ENCODE data around the gene DNAJC7. TPM values are rescaled to one million over a fixed set of nuclear protein-coding genes. Genes with fewer than 3 reads are reported as not detected.

The DNAJC7 gene
- total RNA-seq, 1 donor from 2014 or later: 92.5 TPM

DNA sequence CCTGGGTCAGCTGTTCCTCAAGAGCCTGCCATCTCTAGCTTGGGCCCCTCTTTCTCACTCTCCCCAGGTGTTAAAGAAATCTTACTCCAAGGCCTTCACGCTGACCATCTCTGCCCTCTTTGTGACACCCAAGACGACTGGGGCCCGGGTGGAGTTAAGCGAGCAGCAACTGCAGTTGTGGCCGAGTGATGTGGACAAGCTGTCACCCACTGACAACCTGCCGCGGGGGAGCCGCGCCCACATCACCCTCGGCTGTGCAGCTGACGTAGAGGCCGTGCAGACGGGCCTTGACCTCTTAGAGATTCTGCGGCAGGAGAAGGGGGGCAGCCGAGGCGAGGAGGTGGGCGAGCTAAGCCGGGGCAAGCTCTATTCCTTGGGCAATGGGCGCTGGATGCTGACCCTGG lies 43.8 kb downstream of the DNAJC7 start:
- no peak overlapping the region for H3K9ac ChIP-seq
- peaks cover 7% of the 10 kb centered on the region for H3F3A ChIP-seq (ENCODE audit: low read depth)
- no peak for DNase-seq (ENCODE audit: low spot score)
- no peaks in the 10 kb centered on the region for H3K9me3 ChIP-seq (ENCODE audit: low read depth)
- no peaks in the 10 kb centered on the region for H3K4me1 ChIP-seq
- Mint-ChIP-seq H3K27me3 (ENCODE audit: insufficient read depth, low read depth) (peaks cover 2% of the 10 kb centered on the region), H3K4me1 (no peaks in the 10 kb centered on the region), H3K9me3 (no peaks in the 10 kb centered on the region), H3K4me3 (peak overlapping the region; percentile 12), H3K27ac (no peak overlapping the region), H3K36me3 (peaks cover 27% of the 10 kb centered on the region)
- no peak overlapping the region for H2AFZ ChIP-seq (replicated peaks)
- H3K4me3 ChIP-seq: no peak overlapping the region
- peaks cover 39% of the 10 kb centered on the region for H4K20me1 ChIP-seq (ENCODE audit: low read depth)
- H3K27me3 ChIP-seq: no peaks in the 10 kb centered on the region
- no peak overlapping the region for H3K27ac ChIP-seq
- TF ChIP-seq EZH2phosphoT487 (IDR thresholded peaks at IDR 0.05): no peak
- TF ChIP-seq, protein P1, sequence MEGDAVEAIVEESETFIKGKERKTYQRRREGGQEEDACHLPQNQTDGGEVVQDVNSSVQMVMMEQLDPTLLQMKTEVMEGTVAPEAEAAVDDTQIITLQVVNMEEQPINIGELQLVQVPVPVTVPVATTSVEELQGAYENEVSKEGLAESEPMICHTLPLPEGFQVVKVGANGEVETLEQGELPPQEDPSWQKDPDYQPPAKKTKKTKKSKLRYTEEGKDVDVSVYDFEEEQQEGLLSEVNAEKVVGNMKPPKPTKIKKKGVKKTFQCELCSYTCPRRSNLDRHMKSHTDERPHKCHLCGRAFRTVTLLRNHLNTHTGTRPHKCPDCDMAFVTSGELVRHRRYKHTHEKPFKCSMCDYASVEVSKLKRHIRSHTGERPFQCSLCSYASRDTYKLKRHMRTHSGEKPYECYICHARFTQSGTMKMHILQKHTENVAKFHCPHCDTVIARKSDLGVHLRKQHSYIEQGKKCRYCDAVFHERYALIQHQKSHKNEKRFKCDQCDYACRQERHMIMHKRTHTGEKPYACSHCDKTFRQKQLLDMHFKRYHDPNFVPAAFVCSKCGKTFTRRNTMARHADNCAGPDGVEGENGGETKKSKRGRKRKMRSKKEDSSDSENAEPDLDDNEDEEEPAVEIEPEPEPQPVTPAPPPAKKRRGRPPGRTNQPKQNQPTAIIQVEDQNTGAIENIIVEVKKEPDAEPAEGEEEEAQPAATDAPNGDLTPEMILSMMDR (IDR thresholded peaks at IDR 0.05): no peak
- TF ChIP-seq EZH2 (IDR thresholded peaks at IDR 0.05): no peak
- peaks cover 29% of the 10 kb centered on the region for H3K79me2 ChIP-seq (ENCODE audit: low read depth)
- H3K36me3 ChIP-seq: no peaks in the 10 kb centered on the region
- no peak overlapping the region for H3K4me2 ChIP-seq

- no peaks in the 10 kb centered on the region for H3K9me3 ChIP-seq (ENCODE audit: low read depth)
- H3K36me3 ChIP-seq: no peaks in the 10 kb centered on the region
- Mint-ChIP-seq H3K36me3 (peaks cover 28% of the 10 kb centered on the region), H3K4me3 (peak overlapping the region; percentile 12), H3K4me1 (peaks cover 5% of the 10 kb centered on the region), H3K27ac (no peak overlapping the region), H3K9me3 (no peaks in the 10 kb centered on the region), H3K27me3 (ENCODE audit: insufficient read depth, low read depth) (peaks cover 2% of the 10 kb centered on the region)
- H3K27me3 ChIP-seq: no peaks in the 10 kb centered on the region
- H3K27ac ChIP-seq: no peak overlapping the region
- H3K4me3 ChIP-seq: no peak overlapping the region
- peaks cover 9% of the 10 kb centered on the region for H3F3A ChIP-seq (ENCODE audit: low read depth)
- H3K4me2 ChIP-seq: no peak overlapping the region
- peaks cover 3% of the 10 kb centered on the region for H3K4me1 ChIP-seq
- H3K9ac ChIP-seq: no peak overlapping the region
- peaks cover 39% of the 10 kb centered on the region for H4K20me1 ChIP-seq (ENCODE audit: low read depth)
- no peak for DNase-seq (ENCODE audit: low spot score)
- H2AFZ ChIP-seq (replicated peaks): no peak overlapping the region
- TF ChIP-seq EZH2phosphoT487 (IDR thresholded peaks at IDR 0.05): no peak
- TF ChIP-seq, protein P1 (IDR thresholded peaks at IDR 0.05): no peak
- TF ChIP-seq EZH2 (IDR thresholded peaks at IDR 0.05): no peak
- peaks cover 35% of the 10 kb centered on the region for H3K79me2 ChIP-seq (ENCODE audit: low read depth)
These were observed 44.5 kb downstream of the DNAJC7 start for GRCh38 chr17:41972571-41973407.

DNA sequence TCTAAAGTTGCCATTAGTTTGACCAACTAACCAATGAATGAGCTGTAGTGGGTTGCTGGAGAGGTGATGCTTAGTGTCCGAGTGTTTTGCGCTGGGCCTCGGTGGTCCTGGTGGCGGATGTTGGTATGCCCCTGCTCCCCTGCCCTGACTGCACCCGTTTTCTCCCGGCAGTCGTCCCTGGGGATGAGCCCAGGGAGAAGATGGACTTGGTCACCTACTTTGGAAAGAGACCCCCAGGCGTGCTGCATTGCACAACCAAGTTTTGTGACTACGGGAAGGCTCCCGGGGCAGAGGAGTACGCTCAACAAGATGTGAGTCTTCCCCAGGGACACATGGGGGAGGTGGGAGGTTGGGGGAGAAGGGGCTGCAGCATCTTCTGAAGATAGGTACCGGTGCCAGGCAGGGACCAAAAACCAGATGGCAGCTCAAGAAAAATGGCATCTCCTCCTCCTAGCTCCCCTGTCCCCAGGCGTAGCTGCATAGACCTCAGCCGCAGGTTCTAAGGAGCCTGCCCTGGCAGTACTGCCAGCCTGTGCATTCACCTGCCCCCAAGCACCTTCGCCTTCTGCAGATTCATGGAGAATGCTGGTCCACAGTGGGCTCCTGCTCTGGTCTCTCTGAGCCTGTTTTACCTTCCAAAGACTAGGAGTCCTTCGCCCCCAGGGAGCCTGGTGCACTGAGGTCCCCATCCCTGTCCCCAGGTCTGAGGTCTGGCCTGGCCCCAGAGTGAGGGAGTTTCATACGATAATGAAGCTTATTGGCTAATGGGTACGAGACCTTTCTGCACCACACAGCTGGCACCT lies 45.3 kb downstream of the DNAJC7 start:
- H3K4me3 ChIP-seq: no peak overlapping the region
- no peak overlapping the region for H3K27ac ChIP-seq
- TF ChIP-seq, protein P1 (IDR thresholded peaks at IDR 0.05): no peak
- no peak for TF ChIP-seq EZH2 (IDR thresholded peaks at IDR 0.05)
- no peak for TF ChIP-seq EZH2phosphoT487 (IDR thresholded peaks at IDR 0.05)

More for the DNA sequence above, 45.3 kb downstream of the DNAJC7 start:
- H3K4me2 ChIP-seq: no peak overlapping the region
- peaks cover 27% of the 10 kb centered on the region for H3K36me3 Mint-ChIP-seq
- H3K27me3 ChIP-seq: no peaks in the 10 kb centered on the region
- H3K36me3 ChIP-seq: no peaks in the 10 kb centered on the region
- peaks cover 39% of the 10 kb centered on the region for H4K20me1 ChIP-seq (ENCODE audit: low read depth)
- no peak overlapping the region for H2AFZ ChIP-seq (replicated peaks)
- H3K27me3 Mint-ChIP-seq (ENCODE audit: insufficient read depth, low read depth): peaks cover 2% of the 10 kb centered on the region
- peaks cover 44% of the 10 kb centered on the region for H3K79me2 ChIP-seq (ENCODE audit: low read depth)
- no peak for DNase-seq (ENCODE audit: low spot score)
- peaks cover 6% of the 10 kb centered on the region for H3K4me1 ChIP-seq
- no peaks in the 10 kb centered on the region for H3K9me3 ChIP-seq (ENCODE audit: low read depth)
- H3K27ac Mint-ChIP-seq: peak overlapping the region; percentile 53
- H3K4me1 Mint-ChIP-seq: peaks cover 10% of the 10 kb centered on the region
- H3F3A ChIP-seq (ENCODE audit: low read depth): peaks cover 14% of the 10 kb centered on the region
- no peak overlapping the region for H3K9ac ChIP-seq
- H3K4me3 Mint-ChIP-seq: no peak overlapping the region
- H3K9me3 Mint-ChIP-seq: no peaks in the 10 kb centered on the region

Data from neural progenitor cell (in vitro differentiated cells).